Endothelial cell of umbilical vein (primary cell): ENCODE results near the gene PGBD2. TPM values are rescaled to one million over a fixed set of nuclear protein-coding genes. Genes with fewer than 3 reads are reported as not detected.
A peak's percentile ranks its signal among the peaks of the same experiment; 100 is the strongest.

Source experiments
- BruUV-seq: library from RNA; stranded (reverse); fragments of 400-500 nt; replicated peaks from 2 replicates; lab custom pipeline; 2021; lab: Mats Ljungman, UMichigan
- CTCF ChIA-PET: fragments of 300-600, 350-600 bp; sonication (Branson Sonifier 250); formaldehyde crosslinking; loops from one replicate; lab custom pipeline; 2021; ENCODE audit warnings: antibody characterized with exemption, inconsistent platforms; lab: Charles Lee
- POLR2A ChIA-PET: fragments of 300-600, 350-600 bp; sonication (Branson Sonifier 250); formaldehyde crosslinking; loops from one replicate; lab custom pipeline; 2021; ENCODE audit warnings: antibody characterized with exemption, inconsistent platforms; lab: Charles Lee
- DNase-seq: peaks from one replicate; pipeline ENCODE4 v3.0.0-alpha.2; 2011; ENCODE audit warnings: low read depth, low spot score
- FAIRE-seq: peaks from 2 replicates; lab custom pipeline; 2011; peaks lifted over from hg19 to GRCh38; lab: Jason Lieb, UNC
- H2AFZ ChIP-seq: 2 replicates; pipeline ENCODE4 v1.6.0; 2012; ENCODE audit warnings: low read depth, low read length, control low read depth, inconsistent platforms
- H3K27ac ChIP-seq: 2 replicates; pipeline ENCODE4 v1.5.1; 2011; ENCODE audit warnings: low read depth, mild to moderate bottlenecking, control low read depth, low read length, moderate library complexity; ENCODE audit not compliant: insufficient read depth
- H3K27me3 ChIP-seq, 2 experiments: 2 replicates each; pipeline versions ENCODE4 v1.6.0 to v1.6.1; 2011; ENCODE audit warnings: low read length in 2 of 2, mixed read lengths in 1 of 2; ENCODE audit not compliant: control insufficient read depth in 2 of 2, insufficient read depth in 2 of 2
- H3K36me3 ChIP-seq, 2 experiments: 2 replicates in 1 of 2; 3 replicates in 1 of 2; pipeline ENCODE4 v1.5.1; 2011; ENCODE audit warnings: low read length in 2 of 2, mild to moderate bottlenecking in 1 of 2, moderate library complexity in 1 of 2; ENCODE audit not compliant: control insufficient read depth in 2 of 2, insufficient read depth in 2 of 2; ENCODE audit errors: extremely low read depth in 1 of 2
- H3K4me1 ChIP-seq: 3 replicates; pipeline ENCODE4 v1.5.1; 2011; ENCODE audit warnings: mild to moderate bottlenecking, low read length; ENCODE audit not compliant: control insufficient read depth, insufficient read depth; ENCODE audit errors: extremely low read depth
- H3K4me2 ChIP-seq: 2 replicates; pipeline ENCODE4 v1.6.1; 2011; ENCODE audit warnings: low read length, control low read depth, mixed read lengths; ENCODE audit not compliant: insufficient read depth
- H3K4me3 ChIP-seq, 3 experiments: fragments of 200-600 bp in 1 of 3; sonication (generic), shearing (Covaris generic) in 1 of 3; replicated peaks in 1 of 3; 2 replicates each; pipeline ENCODE4 v1.5.1; 2011 to 2016; ENCODE audit warnings: control low read depth in 3 of 3, low read length in 3 of 3, mild to moderate bottlenecking in 2 of 3, inconsistent platforms in 1 of 3, low read depth in 1 of 3, moderate library complexity in 1 of 3; ENCODE audit not compliant: insufficient read depth in 1 of 3
- H3K79me2 ChIP-seq: 2 replicates; pipeline ENCODE4 v1.6.0; 2012; ENCODE audit warnings: low read length, inconsistent platforms; ENCODE audit not compliant: control insufficient read depth, insufficient read depth
- H3K9ac ChIP-seq: replicated peaks from 2 replicates; pipeline ENCODE3; 2011; ENCODE audit warnings: low read length, control low read depth; ENCODE audit not compliant: insufficient read depth; ENCODE audit errors: extremely low read depth
- H3K9me1 ChIP-seq: replicated peaks from 3 replicates; pipeline ENCODE4 v1.6.0; 2011; ENCODE audit warnings: mild to moderate bottlenecking, low read length; ENCODE audit not compliant: control insufficient read depth, insufficient read depth; ENCODE audit errors: extremely low read depth
- H3K9me3 ChIP-seq: replicated peaks from 2 replicates; pipeline ENCODE4 v1.5.1; 2012; ENCODE audit warnings: low read length, inconsistent platforms; ENCODE audit not compliant: control insufficient read depth, insufficient read depth
- H4K20me1 ChIP-seq: replicated peaks from 2 replicates; pipeline ENCODE3; 2011; ENCODE audit warnings: mild to moderate bottlenecking, low read length; ENCODE audit not compliant: control insufficient read depth, insufficient read depth; ENCODE audit errors: extremely low read depth
- CTCF ChIP-seq, 2 donors: IDR thresholded peaks; 1 replicate in 1 of 2; 2 replicates in 1 of 2; pipeline ENCODE4 v1.5.1; 2011; ENCODE audit warnings: low read length in 2 of 2, mild to moderate bottlenecking in 2 of 2, moderate library complexity in 2 of 2, control low read depth in 1 of 2, inconsistent platforms in 1 of 2, low read depth in 1 of 2; ENCODE audit not compliant: insufficient read depth in 1 of 2; ENCODE audit errors: extremely low read depth in 1 of 2
- EZH2 ChIP-seq: IDR thresholded peaks from 2 replicates; pipeline ENCODE4 v1.6.1; 2012; ENCODE audit warnings: borderline replicate concordance, low read depth, mild to moderate bottlenecking, moderate library complexity, low read length, inconsistent platforms; ENCODE audit not compliant: severe bottlenecking
- FOS ChIP-seq: IDR thresholded peaks from 2 replicates; pipeline ENCODE4 v1.6.1; 2011; ENCODE audit warnings: mild to moderate bottlenecking, low read length, moderate library complexity, borderline replicate concordance; ENCODE audit not compliant: insufficient read depth
- GATA2 ChIP-seq: IDR thresholded peaks from 2 replicates; pipeline ENCODE4 v1.7.0; 2011; ENCODE audit warnings: low read depth, mild to moderate bottlenecking, moderate library complexity, mixed read lengths, low read length; ENCODE audit not compliant: insufficient read length, insufficient read depth
- JUN ChIP-seq: IDR thresholded peaks from 2 replicates; pipeline ENCODE4 v1.6.1; 2011; ENCODE audit warnings: borderline replicate concordance, low read depth; ENCODE audit not compliant: insufficient read length, insufficient read depth
- MAX ChIP-seq: IDR thresholded peaks from 2 replicates; pipeline ENCODE4 v1.6.1; 2011; ENCODE audit not compliant: insufficient read depth, insufficient read length
- MYC ChIP-seq: IDR thresholded peaks from one replicate; pipeline ENCODE4 v1.6.1; 2011; ENCODE audit warnings: mild to moderate bottlenecking, low read depth, low read length
- POLR2A ChIP-seq: IDR thresholded peaks from 2 replicates; pipeline ENCODE4 v1.6.1; 2012; ENCODE audit warnings: low read depth, mild to moderate bottlenecking, control low read depth, low read length
- POLR2AphosphoS5 ChIP-seq: IDR thresholded peaks from 2 replicates; pipeline ENCODE4 v1.6.1; 2012; ENCODE audit warnings: low read depth, mild to moderate bottlenecking, control low read depth, low read length, moderate library complexity; ENCODE audit not compliant: insufficient read depth
- dilution Hi-C: fragments of 300-500 bp; cut with MboI; formaldehyde crosslinking; loops from one replicate; pipeline ENCODE4 v1.15.0; 2019; ENCODE audit warnings: low sequenced_read_pairs; ENCODE audit not compliant: extremely low pct_ligation_motif_present
- intact Hi-C: fragments of 100-400 bp; cut with micrococcal nuclease; formaldehyde crosslinking; loops from one replicate; pipeline ENCODE4 v1.10.0; 2022
- polyA plus RNA-seq, 4 experiments: library from polyadenylated mRNA; depleted of rRNA in 3 of 4; stranded (reverse) in 3 of 4; unstranded in 1 of 4; fragments of >200 nt; gene quantifications; 2 replicates each; pipeline versions ENCODE4 v1.2.1 to v1.2.3, GENCODE V29; 2011 to 2012; ENCODE audit warnings: missing spikeins in 1 of 4
- total RNA-seq: library from RNA; stranded (reverse); gene quantifications from 2 replicates; pipeline ENCODE4 v1.2.3, GENCODE V29; 2021

The PGBD2 gene
- total and polyA plus RNA-seq, 2 donors (not counting 3 experiments of a cell fraction or from before 2014, with no cell fraction given), result 5.2 to 6.1 TPM

- Histone ChIP-seq H2AFZ (no peak overlapping the region), H3K4me1 (no peaks in the 10 kb centered on the region), H3K9me3 (no peaks in the 10 kb centered on the region), H3K4me3 (peak overlapping the region; percentile 49 to 72 (median 62)), H3K36me3 (no peaks in the 10 kb centered on the region), H3K79me2 (no peaks in the 10 kb centered on the region), H3K4me2 (peak overlapping the region; percentile 60), H3K9me1 (no peaks in the 10 kb centered on the region), H3K27ac (peak overlapping the region; percentile 38), H3K27me3 (peaks cover 0 to 3% of the 10 kb centered on the region in 2 experiments), H3K9ac (no peak overlapping the region), H4K20me1 (no peaks in the 10 kb centered on the region)
- ChIA-PET CTCF (interaction anchor here (0.7 to 2.7 kb wide), 3 partner anchors 9 to 15 kb away, joined by 3 to 16 read pairs (median 7); partner anchors contain the start of gene ZNF692), POLR2A (interaction anchor here (0.9 to 2.4 kb wide), 2 partner anchors 15 to 36 kb away, joined by 3 to 9 read pairs; partner anchors contain the start of genes ZNF672 and ZNF692)
- FAIRE-seq (no peak), DNase-seq (peak; percentile 93)
- BruUV-seq, result no TSS peak
- dilution Hi-C loops (no loop called here), intact Hi-C loops (loop anchor here (1.0 kb wide), 5 partner anchors 11 to 48 kb away; partner anchors contain the start of genes PGBD2, ZNF672 and ZNF692)
- TF ChIP-seq JUN, result peak; percentile 72
- no peak for TF ChIP-seq CTCF (IDR thresholded peaks at IDR 0.05; ENCODE audit: extremely low read depth in 1 of 2, insufficient read depth in 1 of 2, low read depth in 1 of 2, low read length in 2 of 2)
These were observed 32.0 kb upstream of the PGBD2 start for GRCh38 chr1:248873993-248874533.

GRCh38 chr1:248881261-248881660, 24.8 kb upstream of the PGBD2 start:
- Histone ChIP-seq H3K4me3 (no peak overlapping the region), H4K20me1 (no peaks in the 10 kb centered on the region), H3K9me3 (no peaks in the 10 kb centered on the region), H3K27ac (no peak overlapping the region), H3K9ac (no peak overlapping the region), H3K9me1 (no peaks in the 10 kb centered on the region), H3K36me3 (no peaks in the 10 kb centered on the region), H3K4me1 (no peaks in the 10 kb centered on the region), H2AFZ (no peak overlapping the region), H3K27me3 (peaks cover 2 to 14% of the 10 kb centered on the region in 2 experiments), H3K79me2 (no peaks in the 10 kb centered on the region), H3K4me2 (no peak overlapping the region)
- no TSS peak for BruUV-seq
- FAIRE-seq (no peak), DNase-seq (no peak)
- dilution Hi-C loops (no loop called here), intact Hi-C loops (no loop called here)
- ChIA-PET POLR2A (no interaction called here), CTCF (no interaction called here)
- no peak for TF ChIP-seq JUN
- no peak for TF ChIP-seq POLR2AphosphoS5
- no peak for TF ChIP-seq FOS
- no peak for TF ChIP-seq POLR2A
- no peak for TF ChIP-seq EZH2
- no peak for TF ChIP-seq GATA2
- no peak for TF ChIP-seq MAX
- TF ChIP-seq CTCF (IDR thresholded peaks at IDR 0.05; ENCODE audit: extremely low read depth in 1 of 2, insufficient read depth in 1 of 2, low read depth in 1 of 2, low read length in 2 of 2), result no peak
- TF ChIP-seq MYC, result no peak
